A549 (cell line): ENCODE results near the gene SNAPC2.

ENCODE experiments used
- CEBPB ChIP-seq, 2 experiments: fragments of >200 bp in 1 of 2; sonication (Bioruptor Twin) in 1 of 2; formaldehyde crosslinking in 1 of 2; IDR thresholded peaks; 2 replicates each; pipeline ENCODE4 v1.6.1; 2012 to 2016
- EP300 ChIP-seq, 2 experiments: fragments of >200 bp; sonication (Bioruptor Twin); formaldehyde crosslinking; IDR thresholded peaks; 2 replicates in 1 of 2; 3 replicates in 1 of 2; pipeline ENCODE4 v1.6.1; 2016 to 2017
- GATA3 ChIP-seq: IDR thresholded peaks from 2 replicates; pipeline ENCODE4 v1.6.1; 2012; ENCODE audit warnings: borderline replicate concordance
- MAX ChIP-seq: IDR thresholded peaks from 2 replicates; pipeline ENCODE4 v1.6.1; 2012

DNA sequence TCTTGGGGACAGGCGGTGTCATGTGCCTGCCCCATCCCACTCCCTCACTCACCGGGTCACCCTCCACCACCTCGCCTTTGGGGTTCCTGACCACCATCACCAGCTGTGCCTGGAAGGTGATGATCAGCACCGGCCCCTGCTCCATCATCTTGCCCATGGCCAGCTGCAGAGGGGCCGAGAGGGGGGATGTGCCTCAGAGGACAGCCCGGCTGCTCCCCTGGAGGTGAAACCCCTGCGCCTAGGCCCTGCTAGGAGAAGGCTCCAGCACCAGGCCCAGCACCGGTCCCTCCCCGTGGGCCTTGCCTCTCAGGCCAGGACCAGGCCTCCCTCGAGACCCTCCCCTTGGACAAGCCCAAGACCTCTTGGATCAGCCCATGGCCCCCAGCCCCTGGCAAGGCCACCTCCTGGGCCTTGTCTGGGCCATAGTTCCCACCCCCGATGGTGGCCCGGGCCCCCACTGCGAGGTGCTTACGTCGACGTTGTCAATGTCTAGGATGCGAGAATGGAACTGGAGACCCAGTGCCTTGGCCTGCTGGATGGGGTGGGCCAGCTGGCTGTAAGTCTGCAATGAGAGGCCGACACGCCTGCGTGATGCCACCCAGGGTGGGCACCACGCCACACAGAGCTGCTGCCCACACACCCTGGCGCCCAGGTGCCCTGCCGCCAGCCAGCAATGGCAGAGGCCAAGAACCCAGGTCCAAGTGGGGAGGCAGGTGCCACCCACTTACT lies 7.6 kb downstream of the SNAPC2 start:
- TF ChIP-seq CEBPB (IDR thresholded peaks at IDR 0.05) (no peak), EP300 (IDR thresholded peaks at IDR 0.05) (no peak), GATA3 (no peak), MAX (no peak)
